ENCODE data around the gene SRP68.

Gene SRP68

DNA sequence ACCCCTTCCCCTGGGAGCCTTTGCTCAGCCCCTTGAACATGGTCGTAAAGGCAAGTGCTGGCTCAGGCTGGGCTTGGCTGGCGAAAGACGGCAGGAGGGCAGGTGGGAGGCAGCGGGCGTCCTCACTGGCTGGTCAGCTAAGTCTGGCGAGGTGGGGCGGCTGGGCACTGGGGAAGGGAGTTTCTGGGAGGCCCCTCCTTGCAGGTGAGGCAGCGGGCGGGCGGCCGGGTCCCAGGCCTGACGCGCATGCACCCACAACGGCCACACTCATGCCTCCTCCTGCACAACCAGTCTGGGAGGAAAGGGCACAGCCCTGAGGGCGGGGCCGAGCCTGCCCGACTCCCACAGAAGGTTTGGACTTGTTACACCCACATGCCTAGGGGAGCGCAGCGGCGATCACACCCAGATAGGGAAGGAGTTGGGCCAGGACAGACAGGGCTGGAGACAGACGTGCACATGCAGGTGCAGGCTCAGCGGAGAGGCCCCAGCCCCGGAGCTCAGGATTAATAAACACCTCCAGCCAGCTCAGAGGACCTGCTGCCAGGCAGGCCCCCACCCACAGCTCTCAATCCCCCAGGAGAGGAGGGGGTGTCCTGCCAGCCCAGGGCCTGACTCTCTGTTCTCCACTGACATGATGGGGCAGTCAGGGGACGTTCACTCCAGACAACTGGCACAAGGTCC, 45.0 kb downstream of the SRP68 start, which contains the start of gene EVPL:
Gene EVPL, minus strand, starts transcription at position 148 of the 681 bp plus-strand sequence. Its CDS starts 108 bp downstream, at position 40.
- peak within 1 kb of the TSS; percentile 41 for H3K4me3 ChIP-seq (ENCODE audit: severe bottlenecking)
- peak within 1 kb of the TSS; percentile 56 for H3K27ac ChIP-seq (ENCODE audit: poor library complexity, severe bottlenecking)
- H3K9me3 ChIP-seq (ENCODE audit: severe bottlenecking) = no peaks in the 10 kb centered on the region
- no peaks in the 10 kb centered on the region for H3K36me3 ChIP-seq (ENCODE audit: low read depth)
- H3K27me3 ChIP-seq (ENCODE audit: insufficient read depth, poor library complexity, severe bottlenecking) = no peaks in the 10 kb centered on the region
- ATAC-seq (ENCODE audit: low read depth) = peak; percentile 94
- H3K4me1 ChIP-seq (ENCODE audit: insufficient read depth, poor library complexity, severe bottlenecking) = no peaks in the 10 kb centered on the region
- TF ChIP-seq, protein P1, sequence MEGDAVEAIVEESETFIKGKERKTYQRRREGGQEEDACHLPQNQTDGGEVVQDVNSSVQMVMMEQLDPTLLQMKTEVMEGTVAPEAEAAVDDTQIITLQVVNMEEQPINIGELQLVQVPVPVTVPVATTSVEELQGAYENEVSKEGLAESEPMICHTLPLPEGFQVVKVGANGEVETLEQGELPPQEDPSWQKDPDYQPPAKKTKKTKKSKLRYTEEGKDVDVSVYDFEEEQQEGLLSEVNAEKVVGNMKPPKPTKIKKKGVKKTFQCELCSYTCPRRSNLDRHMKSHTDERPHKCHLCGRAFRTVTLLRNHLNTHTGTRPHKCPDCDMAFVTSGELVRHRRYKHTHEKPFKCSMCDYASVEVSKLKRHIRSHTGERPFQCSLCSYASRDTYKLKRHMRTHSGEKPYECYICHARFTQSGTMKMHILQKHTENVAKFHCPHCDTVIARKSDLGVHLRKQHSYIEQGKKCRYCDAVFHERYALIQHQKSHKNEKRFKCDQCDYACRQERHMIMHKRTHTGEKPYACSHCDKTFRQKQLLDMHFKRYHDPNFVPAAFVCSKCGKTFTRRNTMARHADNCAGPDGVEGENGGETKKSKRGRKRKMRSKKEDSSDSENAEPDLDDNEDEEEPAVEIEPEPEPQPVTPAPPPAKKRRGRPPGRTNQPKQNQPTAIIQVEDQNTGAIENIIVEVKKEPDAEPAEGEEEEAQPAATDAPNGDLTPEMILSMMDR (IDR thresholded peaks at IDR 0.05; ENCODE audit: poor library complexity, severe bottlenecking) = no peak
- DNase-seq (ENCODE audit: low spot score) = peak; percentile 92

DNA sequence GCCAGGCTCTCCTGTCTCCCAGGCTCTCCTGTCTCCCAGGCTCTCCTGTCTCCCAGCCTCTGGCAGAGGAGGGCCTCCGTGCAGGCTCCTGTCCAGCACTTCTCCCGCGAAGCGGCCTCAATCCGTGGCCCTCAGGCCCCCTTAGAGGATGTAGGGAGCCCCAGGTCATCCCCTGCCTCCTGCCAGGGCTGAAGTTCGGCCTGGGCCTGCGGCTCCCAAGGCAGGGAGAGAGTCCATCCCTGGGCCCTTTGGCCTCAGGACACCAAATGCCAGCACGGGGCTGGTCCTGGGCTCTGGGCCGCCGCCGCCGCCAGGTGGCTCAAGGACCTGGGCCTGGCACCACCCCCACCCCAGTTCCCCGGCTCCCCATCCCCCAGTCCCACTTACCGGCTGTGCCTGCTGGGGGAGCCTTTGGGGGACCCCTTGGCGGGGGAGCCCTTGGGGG, 45.6 kb downstream of the SRP68 start:
- Histone ChIP-seq H3K27ac (ENCODE audit: poor library complexity, severe bottlenecking) (peak overlapping the region; percentile 56), H3K9me3 (ENCODE audit: severe bottlenecking) (no peaks in the 10 kb centered on the region), H3K4me1 (ENCODE audit: insufficient read depth, poor library complexity, severe bottlenecking) (no peaks in the 10 kb centered on the region), H3K27me3 (ENCODE audit: insufficient read depth, poor library complexity, severe bottlenecking) (no peaks in the 10 kb centered on the region), H3K36me3 (ENCODE audit: low read depth) (no peaks in the 10 kb centered on the region), H3K4me3 (ENCODE audit: severe bottlenecking) (peak overlapping the region; percentile 41)
- peak; percentile 40 for ATAC-seq (ENCODE audit: low read depth)
- TF ChIP-seq, protein P1 (IDR thresholded peaks at IDR 0.05; ENCODE audit: poor library complexity, severe bottlenecking) = no peak
- DNase-seq (ENCODE audit: low spot score) = no peak

DNA sequence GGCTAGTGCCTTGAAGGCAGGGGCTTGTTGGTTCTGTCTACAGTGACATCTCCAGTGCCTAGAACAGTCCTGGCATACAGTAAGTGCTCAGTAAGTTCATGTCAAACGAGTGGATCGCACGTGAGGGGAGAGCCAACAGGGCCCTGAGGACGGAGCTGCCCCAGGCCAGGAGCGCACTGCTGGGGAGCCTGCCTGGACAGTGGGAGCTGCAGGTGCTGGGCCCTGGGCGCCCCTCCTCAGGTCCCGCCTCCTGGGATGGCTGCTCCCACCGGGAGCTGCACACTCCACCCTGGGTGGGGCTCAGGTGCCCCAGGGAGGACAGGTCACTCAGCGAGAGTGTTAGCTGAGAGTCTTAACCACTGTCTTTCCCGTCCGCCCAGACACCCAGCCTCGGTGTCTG, 47.0 kb downstream of the SRP68 start:
- no peak for DNase-seq (ENCODE audit: low spot score)

DNA sequence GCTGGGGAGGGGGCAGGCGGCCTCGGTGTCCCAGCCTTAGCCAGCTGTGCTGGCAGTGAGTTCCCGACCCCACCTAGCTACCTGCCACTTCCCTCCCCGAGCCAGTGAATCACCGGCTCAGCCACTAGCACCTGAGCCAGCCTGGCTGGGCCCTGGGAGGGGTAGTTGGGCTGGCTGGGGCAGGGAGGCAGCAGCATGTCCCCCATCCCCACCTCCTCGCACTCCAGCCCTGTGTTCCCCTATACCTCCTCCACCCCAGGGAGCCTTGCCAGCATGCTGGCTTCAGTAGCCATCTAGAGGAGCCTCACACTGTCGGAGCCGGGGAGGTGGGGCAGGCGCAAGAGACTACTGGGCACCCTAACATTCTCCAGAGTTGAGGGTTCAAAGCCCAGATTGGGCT, 48.0 kb downstream of the SRP68 start:
- TF ChIP-seq, protein P1 (IDR thresholded peaks at IDR 0.05; ENCODE audit: poor library complexity, severe bottlenecking) = no peak
- Histone ChIP-seq H3K9me3 (ENCODE audit: severe bottlenecking) (no peaks in the 10 kb centered on the region), H3K27me3 (ENCODE audit: insufficient read depth, poor library complexity, severe bottlenecking) (no peaks in the 10 kb centered on the region), H3K27ac (ENCODE audit: poor library complexity, severe bottlenecking) (no peak overlapping the region), H3K4me1 (ENCODE audit: insufficient read depth, poor library complexity, severe bottlenecking) (no peaks in the 10 kb centered on the region), H3K36me3 (ENCODE audit: low read depth) (peaks cover 10% of the 10 kb centered on the region; the same call in 1 of the 2 replicates), H3K4me3 (ENCODE audit: severe bottlenecking) (no peak overlapping the region)
- no peak for ATAC-seq (ENCODE audit: low read depth)
- DNase-seq (ENCODE audit: low spot score) = no peak

More for the DNA sequence above, 47.0 kb downstream of the SRP68 start:
- no peaks in the 10 kb centered on the region for H3K4me1 ChIP-seq (ENCODE audit: insufficient read depth, poor library complexity, severe bottlenecking)
- H3K4me3 ChIP-seq (ENCODE audit: severe bottlenecking) = no peak overlapping the region
- ATAC-seq (ENCODE audit: low read depth) = no peak
- H3K27me3 ChIP-seq (ENCODE audit: insufficient read depth, poor library complexity, severe bottlenecking) = no peaks in the 10 kb centered on the region
- no peaks in the 10 kb centered on the region for H3K9me3 ChIP-seq (ENCODE audit: severe bottlenecking)
- no peak overlapping the region for H3K27ac ChIP-seq (ENCODE audit: poor library complexity, severe bottlenecking)
- TF ChIP-seq, protein P1 (IDR thresholded peaks at IDR 0.05; ENCODE audit: poor library complexity, severe bottlenecking) = no peak
- H3K36me3 ChIP-seq (ENCODE audit: low read depth) = 0 out of 2 replicates have a peak, but pooled peaks cover 5% of the 10 kb centered on the region

DNA sequence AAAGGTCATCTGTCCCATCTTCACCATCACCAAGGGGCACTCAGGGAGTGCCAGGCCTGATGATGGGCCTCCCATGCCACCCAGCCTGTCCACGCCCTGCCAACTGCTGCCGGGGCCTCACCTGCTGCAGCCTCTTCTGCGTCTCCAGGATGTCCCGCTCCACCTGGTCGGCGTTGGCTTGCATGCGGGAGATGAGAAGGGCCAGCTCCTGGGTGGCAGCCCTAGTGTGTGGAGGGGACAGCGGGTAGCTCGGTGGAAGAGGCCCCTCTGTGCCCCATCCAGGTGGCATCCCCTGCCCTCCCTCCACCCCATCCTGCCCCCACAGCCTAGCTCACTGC, 48.4 kb downstream of the SRP68 start:
- DNase-seq (ENCODE audit: low spot score) = no peak
- no peaks in the 10 kb centered on the region for H3K27me3 ChIP-seq (ENCODE audit: insufficient read depth, poor library complexity, severe bottlenecking)
- no peaks in the 10 kb centered on the region for H3K4me1 ChIP-seq (ENCODE audit: insufficient read depth, poor library complexity, severe bottlenecking)
- TF ChIP-seq, protein P1 (IDR thresholded peaks at IDR 0.05; ENCODE audit: poor library complexity, severe bottlenecking) = no peak
- no peaks in the 10 kb centered on the region for H3K9me3 ChIP-seq (ENCODE audit: severe bottlenecking)
- no peak overlapping the region for H3K4me3 ChIP-seq (ENCODE audit: severe bottlenecking)
- peaks cover 13% of the 10 kb centered on the region; the same call in 1 of the 2 replicates for H3K36me3 ChIP-seq (ENCODE audit: low read depth)
- no peak for ATAC-seq (ENCODE audit: low read depth)
- no peak overlapping the region for H3K27ac ChIP-seq (ENCODE audit: poor library complexity, severe bottlenecking)

All from RWPE2 (cell line).